ENCODE results near the gene TMEM161A. TPM values are rescaled to one million over a fixed set of nuclear protein-coding genes. Genes with fewer than 3 reads are reported as not detected.
A peak's percentile ranks its signal among the peaks of the same experiment; 100 is the strongest.

The TMEM161A gene
- total and polyA plus RNA-seq, 2 donors (not counting 1 experiment from before 2014, with no cell fraction given), result 23.6 to 44.0 TPM

- Histone ChIP-seq H4K20me1 (ENCODE audit: control insufficient read depth, insufficient read depth, low read length, poor library complexity, severe bottlenecking) (peaks cover 79% of the 10 kb centered on the region), H3K4me2 (replicated peaks; ENCODE audit: low read depth, low read length, poor library complexity, severe bottlenecking) (no peak overlapping the region), H3K36me3 (replicated peaks in 1 of 2; ENCODE audit: control extremely low read depth in 1 of 2, control insufficient read depth in 1 of 2, extremely low read depth in 1 of 2, insufficient read depth in 2 of 2, low read length in 1 of 2) (peaks cover 8 to 18% of the 10 kb centered on the region in 2 experiments), H3K9ac (ENCODE audit: low read length) (no peak overlapping the region), H3K27me3 (replicated peaks in 1 of 4; ENCODE audit: control extremely low read depth in 1 of 4, control insufficient read depth in 3 of 4, insufficient read depth in 4 of 4, low read length in 3 of 4) (no peaks in the 10 kb centered on the region), H3K4me1 (ENCODE audit: control insufficient read depth in 2 of 2, insufficient read depth in 2 of 2, low read length in 2 of 2) (peaks cover 6 to 33% of the 10 kb centered on the region in 2 donors), H3K4me3 (ENCODE audit: control extremely low read depth in 1 of 5, extremely low read depth in 1 of 5, insufficient read depth in 1 of 5, low read depth in 2 of 5, low read length in 4 of 5) (no peak overlapping the region), H3K27ac (ENCODE audit: low read length in 2 of 2) (no peak overlapping the region), H2AFZ (ENCODE audit: insufficient read depth, low read depth, low read length, poor library complexity, severe bottlenecking) (no peak overlapping the region), H3K9me3 (ENCODE audit: control extremely low read depth in 1 of 3, control insufficient read depth in 2 of 3, insufficient read depth in 1 of 3, low read length in 2 of 3) (no peaks in the 10 kb centered on the region), H3K79me2 (ENCODE audit: control insufficient read depth, insufficient read depth, low read length) (peaks cover 98% of the 10 kb centered on the region)
- H3K4me3 Mint-ChIP-seq, result no peak overlapping the region
- ATAC-seq (ENCODE audit: low read depth), result no peak
- DNase-seq, result no peak
- intact Hi-C loops (cut with micrococcal nuclease), result no loop called here
- TF ChIP-seq EZH2 (IDR thresholded peaks at IDR 0.05; ENCODE audit: borderline replicate concordance, insufficient read depth, low read depth, low read length, poor library complexity, severe bottlenecking) (no peak), CTCF (IDR thresholded peaks at IDR 0.05) (no peak)
- ChIA-PET CTCF (no interaction called here), POLR2A (no interaction called here)
- H3K9me3 Mint-ChIP-seq (ENCODE audit: insufficient read depth), result no peaks in the 10 kb centered on the region
- no peaks in the 10 kb centered on the region for H3K27me3 Mint-ChIP-seq
- peaks cover 61% of the 10 kb centered on the region for H3K4me1 Mint-ChIP-seq
- peak overlapping the region; percentile 22 for H3K27ac Mint-ChIP-seq
- 94% methylated on average over 4 of the region's 8 CpGs for WGBS (ENCODE audit: insufficient coverage)
Measured at GRCh38 chr19:19075126-19075525, 63.2 kb downstream of the TMEM161A start.

DNA sequence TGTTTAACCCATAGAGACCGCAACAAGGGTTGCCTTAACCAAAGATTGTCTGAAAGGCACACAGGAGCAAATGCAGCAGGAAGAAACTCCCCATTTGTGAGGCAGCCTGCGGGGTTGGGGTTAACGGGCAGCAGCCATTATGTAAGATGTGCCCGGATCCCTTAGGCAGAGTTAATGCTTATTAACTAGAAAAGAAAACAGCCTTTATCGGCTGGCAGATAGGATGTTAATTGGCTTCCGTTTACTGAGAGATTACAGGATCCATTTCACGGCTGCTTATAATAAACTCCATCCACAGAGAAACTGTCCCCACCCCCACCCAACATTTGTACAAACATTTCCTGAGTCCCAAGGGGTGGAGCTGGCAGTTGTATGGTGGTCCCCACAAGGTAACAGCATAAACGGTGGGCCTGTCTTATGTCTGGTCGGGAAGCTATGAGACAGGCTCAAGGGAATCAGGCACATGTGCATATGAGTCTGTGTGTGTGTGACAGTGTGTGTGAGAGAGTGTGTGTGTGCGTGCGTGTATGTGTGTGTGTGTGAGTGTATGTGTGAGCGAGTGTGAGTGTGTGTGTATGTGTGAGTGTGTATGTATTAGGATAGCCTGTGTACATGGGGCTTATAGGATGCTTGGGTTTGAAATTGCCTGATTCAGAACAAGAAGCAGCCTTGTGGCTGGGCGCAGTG lies 63.9 kb downstream of the TMEM161A start:
- Mint-ChIP-seq H3K27ac (peak overlapping the region; percentile 46), H3K4me1 (peaks cover 58% of the 10 kb centered on the region), H3K4me3 (no peak overlapping the region), H3K9me3 (ENCODE audit: insufficient read depth) (no peaks in the 10 kb centered on the region), H3K27me3 (no peaks in the 10 kb centered on the region)
- ATAC-seq (ENCODE audit: low read depth) (no peak), DNase-seq (no peak)
- Histone ChIP-seq H2AFZ (ENCODE audit: insufficient read depth, low read depth, low read length, poor library complexity, severe bottlenecking) (no peak overlapping the region), H3K27ac (ENCODE audit: low read length in 2 of 2) (no peak overlapping the region), H4K20me1 (ENCODE audit: control insufficient read depth, insufficient read depth, low read length, poor library complexity, severe bottlenecking) (peaks cover 71% of the 10 kb centered on the region), H3K79me2 (ENCODE audit: control insufficient read depth, insufficient read depth, low read length) (peaks cover 96% of the 10 kb centered on the region), H3K27me3 (replicated peaks in 1 of 4; ENCODE audit: control extremely low read depth in 1 of 4, control insufficient read depth in 3 of 4, insufficient read depth in 4 of 4, low read length in 3 of 4) (no peaks in the 10 kb centered on the region), H3K9ac (ENCODE audit: low read length) (no peak overlapping the region), H3K9me3 (ENCODE audit: control extremely low read depth in 1 of 3, control insufficient read depth in 2 of 3, insufficient read depth in 1 of 3, low read length in 2 of 3) (no peaks in the 10 kb centered on the region), H3K4me1 (ENCODE audit: control insufficient read depth in 2 of 2, insufficient read depth in 2 of 2, low read length in 2 of 2) (peaks cover 10 to 37% of the 10 kb centered on the region in 2 donors), H3K36me3 (replicated peaks in 1 of 2; ENCODE audit: control extremely low read depth in 1 of 2, control insufficient read depth in 1 of 2, extremely low read depth in 1 of 2, insufficient read depth in 2 of 2, low read length in 1 of 2) (peaks cover 8 to 18% of the 10 kb centered on the region in 2 experiments), H3K4me2 (replicated peaks; ENCODE audit: low read depth, low read length, poor library complexity, severe bottlenecking) (no peak overlapping the region), H3K4me3 (ENCODE audit: control extremely low read depth in 1 of 5, extremely low read depth in 1 of 5, insufficient read depth in 1 of 5, low read depth in 2 of 5, low read length in 4 of 5) (no peak overlapping the region)
- POLR2A ChIA-PET, result interaction anchor here (0.6 kb wide), 1 partner anchor 57 kb away, joined by 7 read pairs; no protein-coding TSS in a partner anchor
- intact Hi-C loops (cut with micrococcal nuclease), result no loop called here
- TF ChIP-seq CTCF (IDR thresholded peaks at IDR 0.05) (no peak), EZH2 (IDR thresholded peaks at IDR 0.05; ENCODE audit: borderline replicate concordance, insufficient read depth, low read depth, low read length, poor library complexity, severe bottlenecking) (no peak)
- CTCF ChIA-PET, result no interaction called here
- WGBS (ENCODE audit: insufficient coverage), result 88% methylated on average over 10 of the region's 13 CpGs
